ENCODE measurements around the gene SNX1. TPM values are rescaled to one million over a fixed set of nuclear protein-coding genes. Genes with fewer than 3 reads are reported as not detected.

Gene SNX1
- total RNA-seq, 2 donors from 2014 or later = 116 to 125 TPM

GRCh38 chr15:64153480-64154367, 57.9 kb downstream of the SNX1 start:
- intact Hi-C loops (cut with DNase I) = loop anchor here (5.0 kb wide), 1 partner anchor 56 kb away; the partner anchor contains the start of gene SNX1
- no peak overlapping the region for H3K4me3 ChIP-seq
- no peak overlapping the region for H3K9ac ChIP-seq (ENCODE audit: low read depth in 2 of 2, low read length in 2 of 2)
- peak; percentile 94 for DNase-seq
- peaks cover 14% of the 10 kb centered on the region for H3K27me3 ChIP-seq
- peak; percentile 98 for TF ChIP-seq CTCF (IDR thresholded peaks at IDR 0.05)
- H3K4me1 ChIP-seq = peaks cover 12% of the 10 kb centered on the region
- no peaks in the 10 kb centered on the region for H3K9me3 ChIP-seq
- H3K36me3 ChIP-seq = peaks cover 17% of the 10 kb centered on the region
- no peak overlapping the region for H3K27ac ChIP-seq

- Histone ChIP-seq H3K27ac (no peak overlapping the region), H3K4me3 (no peak overlapping the region), H3K27me3 (peaks cover 14% of the 10 kb centered on the region), H3K9me3 (no peaks in the 10 kb centered on the region), H3K4me1 (peaks cover 17% of the 10 kb centered on the region), H3K9ac (ENCODE audit: low read depth in 2 of 2, low read length in 2 of 2) (no peak overlapping the region), H3K36me3 (peaks cover 35% of the 10 kb centered on the region)
- no peak for DNase-seq
- intact Hi-C loops (cut with DNase I) = no loop called here
- no peak for TF ChIP-seq CTCF (IDR thresholded peaks at IDR 0.05)
These were observed 60.2 kb downstream of the SNX1 start for GRCh38 chr15:64155802-64156651.

GRCh38 chr15:64156652-64157331, 61.0 kb downstream of the SNX1 start:
- H3K36me3 ChIP-seq = peaks cover 35% of the 10 kb centered on the region
- H3K9me3 ChIP-seq = no peaks in the 10 kb centered on the region
- no peak overlapping the region for H3K4me3 ChIP-seq
- no peak for TF ChIP-seq CTCF (IDR thresholded peaks at IDR 0.05)
- H3K9ac ChIP-seq (ENCODE audit: low read depth in 2 of 2, low read length in 2 of 2) = no peak overlapping the region
- DNase-seq = no peak
- peaks cover 13% of the 10 kb centered on the region for H3K4me1 ChIP-seq
- peaks cover 10% of the 10 kb centered on the region for H3K27me3 ChIP-seq
- H3K27ac ChIP-seq = no peak overlapping the region
- intact Hi-C loops (cut with DNase I) = no loop called here

- no peak for TF ChIP-seq CTCF (IDR thresholded peaks at IDR 0.05)
- intact Hi-C loops (cut with DNase I) = no loop called here
These were observed 61.9 kb downstream of the SNX1 start for GRCh38 chr15:64157599-64158125.

More at GRCh38 chr15:64157599-64158125, 61.9 kb downstream of the SNX1 start:
- Histone ChIP-seq H3K4me3 (no peak overlapping the region), H3K36me3 (peaks cover 35% of the 10 kb centered on the region), H3K4me1 (peaks cover 7% of the 10 kb centered on the region), H3K9ac (ENCODE audit: low read depth in 2 of 2, low read length in 2 of 2) (no peak overlapping the region), H3K9me3 (no peaks in the 10 kb centered on the region), H3K27ac (no peak overlapping the region), H3K27me3 (peaks cover 2% of the 10 kb centered on the region)
- no peak for DNase-seq

Data from colonic mucosa (tissue), 4 donors.